Keratinocyte (primary cell): ENCODE data around the gene ATP8A1.

Experiments used
- CTCF ChIP-seq, 3 experiments: IDR thresholded peaks in 1 of 3; conservative IDR thresholded peaks in 1 of 3; optimal IDR thresholded peaks in 1 of 3; 2 replicates in 2 of 3; 3 replicates in 1 of 3; pipeline versions ENCODE3 to v1.5.1; 2011; ENCODE audit warnings: low read length in 3 of 3, mild to moderate bottlenecking in 3 of 3, moderate library complexity in 2 of 3, control low read depth in 1 of 3, inconsistent platforms in 1 of 3; ENCODE audit not compliant: insufficient read depth in 2 of 3; ENCODE audit errors: extremely low read depth in 1 of 3
- EZH2 ChIP-seq: IDR thresholded peaks from one replicate; pipeline ENCODE4 v1.6.1; 2012; ENCODE audit warnings: inconsistent platforms, mild to moderate bottlenecking, low read length, moderate library complexity

DNA sequence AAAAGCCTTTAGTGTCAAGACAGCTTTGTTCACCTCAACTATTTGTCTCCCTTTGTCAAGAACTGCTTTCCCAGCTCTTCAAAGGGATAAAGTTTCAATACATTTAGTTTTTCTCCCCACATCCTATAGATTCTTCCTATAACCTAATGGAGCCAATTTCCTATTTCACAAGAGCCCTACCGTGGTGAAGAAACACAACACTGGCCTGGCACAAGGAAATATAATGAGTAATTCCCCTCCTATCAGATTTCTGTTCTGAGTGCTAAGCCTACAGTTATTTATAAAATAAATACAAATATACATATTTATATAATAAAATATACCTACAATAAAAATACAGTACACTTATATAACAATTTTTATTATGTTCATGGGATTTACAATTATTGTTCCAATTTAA, 169.7 kb downstream of the ATP8A1 start:
- no peak for TF ChIP-seq CTCF (optimal IDR thresholded peaks at IDR 0.05 in 1 of 3, IDR thresholded peaks at IDR 0.05 in 1 of 3, conservative IDR thresholded peaks at IDR 0.05 in 1 of 3; ENCODE audit: extremely low read depth in 1 of 3, insufficient read depth in 2 of 3, low read length in 3 of 3)
- no peak for TF ChIP-seq EZH2
